H9 (cell line): ENCODE results near the gene NDUFV3. TPM values are rescaled to one million over a fixed set of nuclear protein-coding genes. Genes with fewer than 3 reads are reported as not detected.
A peak's percentile ranks its signal among the peaks of the same experiment; 100 is the strongest.

Source experiments
- DNase-seq: peaks from one replicate; pipeline ENCODE4 v3.0.0-alpha.2; 2017
- H2AFZ ChIP-seq: one replicate; pipeline ENCODE4 v1.6.1; 2013; ENCODE audit warnings: mild to moderate bottlenecking, low read length, control low read depth, moderate library complexity
- H2AK5ac ChIP-seq: 2 replicates; pipeline ENCODE4 v1.6.1; 2013; ENCODE audit warnings: low read length, control low read depth, mixed read lengths; ENCODE audit not compliant: insufficient read length
- H2BK120ac ChIP-seq: one replicate; pipeline ENCODE4 v1.6.1; 2013; ENCODE audit warnings: low read depth, mild to moderate bottlenecking, low read length, control low read depth, inconsistent platforms; ENCODE audit not compliant: poor library complexity, severe bottlenecking
- H2BK12ac ChIP-seq: 2 replicates; pipeline ENCODE4 v1.6.1; 2013; ENCODE audit warnings: low read length, control low read depth, mixed read lengths, low read depth; ENCODE audit not compliant: insufficient read length
- H2BK15ac ChIP-seq: 2 replicates; pipeline ENCODE4 v1.6.1; 2013; ENCODE audit warnings: low read depth, low read length, control low read depth
- H2BK20ac ChIP-seq: one replicate; pipeline ENCODE4 v1.6.1; 2013; ENCODE audit warnings: low read depth, mild to moderate bottlenecking, low read length, control low read depth, inconsistent platforms; ENCODE audit not compliant: poor library complexity, severe bottlenecking
- H2BK5ac ChIP-seq: 2 replicates; pipeline ENCODE4 v1.6.1; 2013; ENCODE audit warnings: low read length, control low read depth, mixed read lengths; ENCODE audit not compliant: insufficient read length
- H3K14ac ChIP-seq: 2 replicates; pipeline ENCODE4 v1.6.1; 2013; ENCODE audit warnings: low read length, control low read depth; ENCODE audit not compliant: insufficient read depth
- H3K18ac ChIP-seq: 2 replicates; pipeline ENCODE4 v1.6.1; 2013; ENCODE audit warnings: low read depth, mild to moderate bottlenecking, mixed read lengths, low read length, control low read depth; ENCODE audit not compliant: insufficient read length
- H3K23ac ChIP-seq: 2 replicates; pipeline ENCODE4 v1.6.1; 2013; ENCODE audit warnings: low read length, control low read depth, mixed read lengths, low read depth; ENCODE audit not compliant: insufficient read length
- H3K23me2 ChIP-seq: 2 replicates; pipeline ENCODE4 v1.6.1; 2013; ENCODE audit warnings: low read depth, mild to moderate bottlenecking, mixed read lengths, low read length, control low read depth; ENCODE audit not compliant: insufficient read length, poor library complexity, severe bottlenecking
- H3K27ac ChIP-seq: 2 replicates; pipeline ENCODE4 v1.5.1; 2013; ENCODE audit warnings: low read length, control low read depth, mixed read lengths, low read depth; ENCODE audit not compliant: insufficient read length
- H3K27me3 ChIP-seq: 2 replicates; pipeline ENCODE4 v1.6.1; 2013; ENCODE audit warnings: low read length, control low read depth, inconsistent platforms; ENCODE audit not compliant: insufficient read depth
- H3K4ac ChIP-seq: 2 replicates; pipeline ENCODE4 v1.6.1; 2013; ENCODE audit warnings: low read depth, mild to moderate bottlenecking, control low read depth, inconsistent platforms, low read length, moderate library complexity
- H3K4me1 ChIP-seq: 2 replicates; pipeline ENCODE4 v1.6.1; 2013; ENCODE audit warnings: low read length, control low read depth, inconsistent platforms; ENCODE audit not compliant: insufficient read depth
- H3K4me2 ChIP-seq: 2 replicates; pipeline ENCODE4 v1.6.1; 2013; ENCODE audit warnings: low read length, control low read depth, mixed read lengths; ENCODE audit not compliant: insufficient read length, insufficient read depth
- H3K56ac ChIP-seq: 2 replicates; pipeline ENCODE4 v1.6.1; 2013; ENCODE audit warnings: low read depth, mild to moderate bottlenecking, mixed read lengths, low read length, control low read depth; ENCODE audit not compliant: insufficient read length
- H3K79me1 ChIP-seq: 2 replicates; pipeline ENCODE4 v1.6.1; 2013; ENCODE audit warnings: low read depth, mild to moderate bottlenecking, moderate library complexity, low read length, control low read depth, inconsistent platforms; ENCODE audit not compliant: insufficient read depth, poor library complexity, severe bottlenecking
- H3K79me2 ChIP-seq: 2 replicates; pipeline ENCODE4 v1.6.1; 2013; ENCODE audit warnings: low read length, control low read depth, inconsistent platforms; ENCODE audit not compliant: insufficient read depth
- H3K9ac ChIP-seq: 2 replicates; pipeline ENCODE4 v1.6.1; 2013; ENCODE audit warnings: low read length, control low read depth, mixed read lengths; ENCODE audit not compliant: insufficient read length; ENCODE audit errors: extremely low read depth
- H3K9me3 ChIP-seq: one replicate; pipeline ENCODE4 v1.6.1; 2013; ENCODE audit warnings: low read depth, low read length, inconsistent platforms; ENCODE audit not compliant: control insufficient read depth
- H3T11ph ChIP-seq: one replicate; pipeline ENCODE4 v1.6.1; 2013; ENCODE audit warnings: mild to moderate bottlenecking, low read length, control low read depth, inconsistent platforms
- H4K20me1 ChIP-seq: one replicate; pipeline ENCODE4 v1.6.1; 2013; ENCODE audit not compliant: control insufficient read depth, insufficient read length, insufficient read depth
- H4K5ac ChIP-seq: 2 replicates; pipeline ENCODE4 v1.6.1; 2013; ENCODE audit warnings: low read depth, mild to moderate bottlenecking, mixed read lengths, low read length, control low read depth; ENCODE audit not compliant: insufficient read length
- H4K8ac ChIP-seq: replicated peaks from 2 replicates; pipeline ENCODE4 v1.6.1; 2013; ENCODE audit warnings: low read length, control low read depth, mixed read lengths, low read depth; ENCODE audit not compliant: insufficient read length
- H4K91ac ChIP-seq: 2 replicates; pipeline ENCODE4 v1.6.1; 2013; ENCODE audit warnings: low read depth, mild to moderate bottlenecking, moderate library complexity, mixed read lengths, low read length, control low read depth; ENCODE audit not compliant: insufficient read length
- H3K27ac Mint-ChIP-seq, 3 experiments: 2 replicates in 2 of 3; 3 replicates in 1 of 3; pipeline ENCODE4 v1.8.0; 2020 to 2021; ENCODE audit warnings: mixed read lengths in 3 of 3, mild to moderate bottlenecking in 1 of 3, moderate library complexity in 1 of 3
- H3K27me3 Mint-ChIP-seq: 2 replicates; pipeline ENCODE4 v1.8.0; 2021; ENCODE audit warnings: low read depth, mild to moderate bottlenecking, moderate library complexity, mixed read lengths
- H3K36me3 Mint-ChIP-seq, 3 experiments: 2 replicates in 2 of 3; 3 replicates in 1 of 3; pipeline ENCODE4 v1.8.0; 2020 to 2021; ENCODE audit warnings: low read depth in 3 of 3, mixed read lengths in 3 of 3; ENCODE audit not compliant: insufficient read depth in 1 of 3
- H3K4me1 Mint-ChIP-seq, 2 experiments: 2 replicates each; pipeline ENCODE4 v1.8.0; 2020; ENCODE audit warnings: mixed read lengths in 2 of 2
- H3K4me3 Mint-ChIP-seq, 2 experiments: 2 replicates in 1 of 2; 3 replicates in 1 of 2; pipeline ENCODE4 v1.8.0; 2020 to 2021; ENCODE audit warnings: mild to moderate bottlenecking in 2 of 2, mixed read lengths in 2 of 2, moderate library complexity in 1 of 2
- H3K9me3 Mint-ChIP-seq, 2 experiments: 2 replicates in 1 of 2; 3 replicates in 1 of 2; pipeline ENCODE4 v1.8.0; 2020; ENCODE audit warnings: mild to moderate bottlenecking in 2 of 2, mixed read lengths in 2 of 2, moderate library complexity in 1 of 2
- CTCF ChIP-seq: fragments of 200-600 bp; sonication (generic); conservative IDR thresholded peaks from 3 replicates; pipeline ENCODE4 v1.8.0; 2021; ENCODE audit warnings: antibody characterized with exemption, mild to moderate bottlenecking
- WGBS: extraction: QIAGEN DNeasy Blood & Tissue Kit; methylation state at CpG from one replicate; pipeline ENCODE4 v1.1.7; 2013; ENCODE audit warnings: missing lambda C conversion rate, low lambda C conversion rate, mixed read lengths; ENCODE audit not compliant: insufficient read length; ENCODE audit errors: extremely low coverage; 5-methylcytosine and 5-hydroxymethylcytosine counted together
- total RNA-seq: library from RNA; stranded (reverse); gene quantifications from 2 replicates; pipeline ENCODE4 v1.2.1, GENCODE V29; 2021

Gene NDUFV3
- total RNA-seq, 1 experiment from 2014 or later: 35.6 TPM

DNA sequence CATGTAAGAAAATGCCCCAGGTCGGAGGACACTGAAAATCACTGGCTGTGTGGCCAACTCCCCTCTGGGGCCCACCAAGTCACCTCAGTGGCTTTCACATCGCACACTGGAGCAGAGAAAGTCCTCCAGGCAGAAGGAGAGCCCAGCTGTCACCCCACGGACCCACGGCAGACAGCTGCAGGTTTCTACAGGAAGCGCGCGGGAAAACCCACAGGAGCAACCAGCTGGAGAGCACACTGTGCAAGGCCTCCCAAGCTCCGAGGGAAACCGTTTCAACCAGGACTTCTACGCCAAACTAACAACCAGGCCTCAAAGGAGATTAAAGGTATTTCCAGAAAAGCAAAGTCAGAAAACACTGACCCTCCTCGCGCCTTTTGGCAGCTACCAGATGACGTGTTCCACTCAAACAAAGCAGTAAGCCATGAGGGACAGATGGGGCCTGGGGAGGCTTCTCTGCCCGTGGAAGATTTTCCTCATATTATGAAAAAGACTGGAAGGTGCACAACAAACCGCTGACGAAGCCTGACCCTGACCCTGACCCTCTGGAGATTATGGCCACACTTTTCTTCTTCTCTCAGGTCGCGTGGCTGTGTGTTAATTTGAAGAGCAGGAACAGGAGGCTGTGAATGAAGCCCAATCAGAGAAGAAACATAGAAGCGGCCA, 34.8 kb upstream of the NDUFV3 start:
- no peaks in the 10 kb centered on the region for H3K9me3 ChIP-seq
- no peak overlapping the region for H2BK12ac ChIP-seq
- H3K27me3 ChIP-seq: no peaks in the 10 kb centered on the region
- peaks cover 52 to 89% (median 87%) of the 10 kb centered on the region in 3 experiments; a peak in 6 of 7 replicates for H3K36me3 Mint-ChIP-seq
- H2BK5ac ChIP-seq: no peak overlapping the region
- H3K79me1 ChIP-seq: peaks cover 3% of the 10 kb centered on the region
- H4K8ac ChIP-seq: no peak overlapping the region
- H2AFZ ChIP-seq: no peak overlapping the region
- no peak overlapping the region for H3T11ph ChIP-seq
- no peak overlapping the region for H3K4me3 Mint-ChIP-seq
- H3K18ac ChIP-seq: no peak overlapping the region
- H3K9me3 Mint-ChIP-seq: no peaks in the 10 kb centered on the region
- H3K4me1 ChIP-seq: no peaks in the 10 kb centered on the region
- H3K56ac ChIP-seq: no peak overlapping the region
- H3K27ac Mint-ChIP-seq: peak overlapping the region; percentile 37 to 47 (median 41); a peak in 6 of 7 replicates
- peaks cover 11% of the 10 kb centered on the region; the same call in 1 of the 2 replicates for H3K79me2 ChIP-seq
- no peak overlapping the region for H3K14ac ChIP-seq
- peaks cover 0 to 7% of the 10 kb centered on the region in 2 experiments; a peak in 1 of 4 replicates for H3K4me1 Mint-ChIP-seq
- H3K4ac ChIP-seq: no peak overlapping the region
- H2AK5ac ChIP-seq: no peak overlapping the region
- H4K91ac ChIP-seq: no peak overlapping the region
- H3K23ac ChIP-seq: no peak overlapping the region
- no peak for DNase-seq
- TF ChIP-seq CTCF: no peak
- H3K27ac ChIP-seq: no peak overlapping the region
- no peak overlapping the region for H2BK20ac ChIP-seq
- no peak overlapping the region for H4K5ac ChIP-seq
- WGBS: no CpG with 5 or more reads among the region's 19 CpGs
- peaks cover 3% of the 10 kb centered on the region for H4K20me1 ChIP-seq
- no peaks in the 10 kb centered on the region; the same call in 1 of the 2 replicates for H3K27me3 Mint-ChIP-seq
- no peak overlapping the region for H3K4me2 ChIP-seq
- H2BK15ac ChIP-seq: no peak overlapping the region
- H2BK120ac ChIP-seq: no peak overlapping the region
- no peaks in the 10 kb centered on the region for H3K23me2 ChIP-seq
- no peak overlapping the region for H3K9ac ChIP-seq
